GM23248 (cell line): ENCODE measurements around the gene LUC7L3. TPM values are rescaled to one million over a fixed set of nuclear protein-coding genes. Genes with fewer than 3 reads are reported as not detected.

Experiments
- DNase-seq: peaks from one replicate; pipeline ENCODE4 v3.0.0-alpha.2; 2015
- H2AFZ ChIP-seq: fragments of 200-600 bp; sonication (generic); 2 replicates; pipeline ENCODE4 v1.6.1; 2016; ENCODE audit warnings: antibody characterized with exemption
- H3F3A ChIP-seq: fragments of 200-600 bp; sonication (generic); 2 replicates; pipeline ENCODE4 v1.6.1; 2016; ENCODE audit warnings: mild to moderate bottlenecking, antibody characterized with exemption, mixed run types; ENCODE audit not compliant: insufficient read depth
- H3K27ac ChIP-seq: fragments of 200-600 bp; sonication (generic); 2 replicates; pipeline ENCODE4 v1.5.1; 2016; ENCODE audit warnings: mild to moderate bottlenecking
- H3K27me3 ChIP-seq: fragments of 200-600 bp; sonication (generic); replicated peaks from 2 replicates; pipeline ENCODE4 v1.6.1; 2016; ENCODE audit warnings: mild to moderate bottlenecking; ENCODE audit not compliant: insufficient read depth
- H3K36me3 ChIP-seq: fragments of 200-600 bp; sonication (generic); 2 replicates; pipeline ENCODE4 v1.6.1; 2016; ENCODE audit warnings: low read depth, mild to moderate bottlenecking
- H3K4me1 ChIP-seq: fragments of 200-600 bp; sonication (generic); 2 replicates; pipeline ENCODE4 v1.6.1; 2016; ENCODE audit warnings: mild to moderate bottlenecking; ENCODE audit not compliant: insufficient read depth
- H3K4me2 ChIP-seq: fragments of 200-600 bp; sonication (generic); one replicate; pipeline ENCODE4 v1.6.1; 2016; ENCODE audit warnings: mild to moderate bottlenecking; ENCODE audit not compliant: unreplicated experiment
- H3K4me3 ChIP-seq: fragments of 200-600 bp; sonication (generic); 2 replicates; pipeline ENCODE4 v1.5.1; 2016; ENCODE audit warnings: mild to moderate bottlenecking
- H3K79me2 ChIP-seq: fragments of 200-600 bp; sonication (generic); 2 replicates; pipeline ENCODE4 v1.6.1; 2016; ENCODE audit warnings: mild to moderate bottlenecking; ENCODE audit not compliant: insufficient read depth
- H3K9ac ChIP-seq: fragments of 200-600 bp; sonication (generic); 2 replicates; pipeline ENCODE4 v1.6.1; 2016; ENCODE audit warnings: mild to moderate bottlenecking
- H3K9me2 ChIP-seq: fragments of 200-600 bp; sonication (generic); 2 replicates; pipeline ENCODE4 v1.6.1; 2016; ENCODE audit warnings: mixed run types, mild to moderate bottlenecking, moderate library complexity; ENCODE audit not compliant: insufficient read depth
- H3K9me3 ChIP-seq: fragments of 200-600 bp; sonication (generic); one replicate; pipeline ENCODE4 v1.6.1; 2017; ENCODE audit warnings: low read depth
- H4K20me1 ChIP-seq: fragments of 200-600 bp; sonication (generic); 2 replicates; pipeline ENCODE4 v1.6.0; 2016; ENCODE audit not compliant: insufficient read depth
- EZH2 ChIP-seq: fragments of 200-600 bp; sonication (generic); IDR thresholded peaks from 2 replicates; pipeline ENCODE4 v1.6.1; 2018; ENCODE audit warnings: antibody characterized with exemption, mild to moderate bottlenecking; ENCODE audit not compliant: insufficient read depth, poor library complexity, severe bottlenecking
- EZH2phosphoT487 ChIP-seq: fragments of 200-600 bp; sonication (generic); IDR thresholded peaks from 2 replicates; pipeline ENCODE4 v1.6.1; 2018; ENCODE audit warnings: antibody characterized with exemption, moderate library complexity, mild to moderate bottlenecking, low read depth; ENCODE audit not compliant: insufficient read depth
- WGBS, 2 experiments: methylation state at CpG; one replicate each; pipeline ENCODE4 v1.1.6; 2015 to 2017; ENCODE audit warnings: low lambda C conversion rate in 2 of 2, low coverage in 1 of 2; ENCODE audit errors: missing lambda C conversion rate in 2 of 2; 5-methylcytosine and 5-hydroxymethylcytosine counted together
- in situ Hi-C: fragments of 300-500 bp; cut with MboI; formaldehyde crosslinking; loops from 2 replicates; pipeline ENCODE4 v1.15.0; 2020
- polyA plus RNA-seq: library from polyadenylated mRNA; unstranded; fragments of >200 nt; fragmentation: Nextera tagmentation; extraction: Ambion mirVana; gene quantifications from 2 replicates; pipeline ENCODE4 v1.2.1, GENCODE V29; 2016
- total RNA-seq: library from RNA; depleted of rRNA; stranded (reverse); fragments of >200 nt; shearing (Covaris generic); gene quantifications from 2 replicates; pipeline ENCODE4 v1.2.3, GENCODE V29; 2014

Gene LUC7L3
- total and polyA plus RNA-seq, 2 experiments from 2014 or later: 59.1 to 138 TPM

DNA sequence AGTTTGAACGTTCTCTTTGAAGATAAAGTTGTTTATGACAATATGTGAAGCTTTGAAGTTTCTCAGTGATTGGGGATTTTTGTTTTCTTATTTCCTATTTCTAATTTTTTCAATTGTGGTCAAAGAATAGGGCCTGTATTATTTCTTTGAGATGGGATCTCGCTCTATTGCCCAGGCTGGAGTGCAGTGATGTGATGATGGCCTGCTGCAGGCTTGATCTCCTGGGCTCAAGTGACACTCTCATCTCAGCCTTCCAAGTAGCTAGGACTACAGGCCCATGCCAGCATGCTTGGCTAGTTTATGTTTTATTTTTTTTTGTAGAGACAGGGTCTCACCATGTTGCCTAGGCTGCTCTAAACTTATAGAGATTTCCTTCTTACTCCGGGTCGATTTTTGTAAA, 59.6 kb downstream of the LUC7L3 start:
- no peaks in the 10 kb centered on the region for H3K4me1 ChIP-seq
- H3K9ac ChIP-seq: no peak overlapping the region
- H3K4me3 ChIP-seq: no peak overlapping the region
- H3F3A ChIP-seq: no peaks in the 10 kb centered on the region
- no peaks in the 10 kb centered on the region for H3K36me3 ChIP-seq
- in situ Hi-C loops: no loop called here
- 61 to 66% methylated on average over 4 of the region's 4 CpGs for WGBS, 2 experiments
- H3K9me2 ChIP-seq: no peaks in the 10 kb centered on the region
- no peaks in the 10 kb centered on the region for H3K27me3 ChIP-seq
- no peak overlapping the region for H3K27ac ChIP-seq
- DNase-seq: no peak
- TF ChIP-seq EZH2 (no peak), EZH2phosphoT487 (no peak)
- no peaks in the 10 kb centered on the region for H4K20me1 ChIP-seq
- H3K9me3 ChIP-seq: no peaks in the 10 kb centered on the region
- no peak overlapping the region for H2AFZ ChIP-seq
- no peak overlapping the region for H3K4me2 ChIP-seq
- H3K79me2 ChIP-seq: no peaks in the 10 kb centered on the region

- no peak for TF ChIP-seq EZH2phosphoT487
- no peak for TF ChIP-seq EZH2
- Histone ChIP-seq H3K4me1 (no peaks in the 10 kb centered on the region), H3K9me3 (no peaks in the 10 kb centered on the region), H3K4me3 (no peak overlapping the region), H3K27me3 (no peaks in the 10 kb centered on the region), H3K9ac (no peak overlapping the region), H3K9me2 (no peaks in the 10 kb centered on the region), H4K20me1 (no peaks in the 10 kb centered on the region), H3K79me2 (no peaks in the 10 kb centered on the region), H3K4me2 (no peak overlapping the region), H2AFZ (no peak overlapping the region), H3F3A (no peaks in the 10 kb centered on the region), H3K27ac (no peak overlapping the region), H3K36me3 (no peaks in the 10 kb centered on the region)
- WGBS, 2 experiments: 87 to 90% methylated on average over 9 of the region's 9 CpGs
- in situ Hi-C loops: loop anchor here (10.0 kb wide), 1 partner anchor 175 kb away; no protein-coding TSS in a partner anchor
- DNase-seq: no peak
These were observed 60.4 kb downstream of the LUC7L3 start for GRCh38 chr17:50779747-50780353.

- Histone ChIP-seq H4K20me1 (no peaks in the 10 kb centered on the region), H3K9ac (no peak overlapping the region), H3K27me3 (no peaks in the 10 kb centered on the region), H3K9me2 (no peaks in the 10 kb centered on the region), H3K4me2 (peak overlapping the region; percentile 68), H3K27ac (no peak overlapping the region), H3K4me1 (no peaks in the 10 kb centered on the region), H3K4me3 (peak overlapping the region; percentile 59), H3K9me3 (no peaks in the 10 kb centered on the region), H2AFZ (peak overlapping the region; percentile 65), H3F3A (no peaks in the 10 kb centered on the region), H3K79me2 (no peaks in the 10 kb centered on the region), H3K36me3 (no peaks in the 10 kb centered on the region)
- DNase-seq: peak; percentile 37
- TF ChIP-seq EZH2 (no peak), EZH2phosphoT487 (no peak)
- in situ Hi-C loops: loop anchor here (10.0 kb wide), 1 partner anchor 174 kb away; no protein-coding TSS in a partner anchor
- WGBS, 2 experiments: 28 to 65% methylated on average over 26 to 38 of the region's 38 CpGs
These were observed 61.8 kb downstream of the LUC7L3 start for GRCh38 chr17:50781167-50781566.

GRCh38 chr17:50783193-50783660, 63.8 kb downstream of the LUC7L3 start:
- DNase-seq: peak; percentile 85
- TF ChIP-seq EZH2: no peak
- TF ChIP-seq EZH2phosphoT487: no peak
- in situ Hi-C loops: loop anchor here (10.0 kb wide), 1 partner anchor 172 kb away; no protein-coding TSS in a partner anchor
- no peaks in the 10 kb centered on the region for H4K20me1 ChIP-seq
- no peaks in the 10 kb centered on the region for H3K9me3 ChIP-seq
- no peaks in the 10 kb centered on the region for H3K9me2 ChIP-seq
- H3K27me3 ChIP-seq: no peaks in the 10 kb centered on the region
- no peak overlapping the region for H2AFZ ChIP-seq
- 0% methylated on average over 7 of the region's 7 CpGs for WGBS, 2 experiments
- H3K79me2 ChIP-seq: no peaks in the 10 kb centered on the region
- no peaks in the 10 kb centered on the region for H3F3A ChIP-seq
- H3K9ac ChIP-seq: no peak overlapping the region
- H3K36me3 ChIP-seq: no peaks in the 10 kb centered on the region
- H3K4me1 ChIP-seq: no peaks in the 10 kb centered on the region
- no peak overlapping the region for H3K4me2 ChIP-seq
- H3K27ac ChIP-seq: no peak overlapping the region
- H3K4me3 ChIP-seq: no peak overlapping the region
